Measurements from ENCODE around the gene MBD3L2B.

Gene MBD3L2B

GRCh38 chr19:7000816-7001215, 20.4 kb downstream of the MBD3L2B start:
- DNase-seq (ENCODE audit: insufficient read length, low spot score), result no peak
- no peak for TF ChIP-seq POLR2A (IDR thresholded peaks at IDR 0.05; ENCODE audit: low read depth, low read length)
- no peak for TF ChIP-seq SPI1 (IDR thresholded peaks at IDR 0.05; ENCODE audit: low read depth, low read length)
- TF ChIP-seq POLR2AphosphoS5 (IDR thresholded peaks at IDR 0.05; ENCODE audit: low read depth, low read length), result no peak
- no peak for TF ChIP-seq PAX5 (IDR thresholded peaks at IDR 0.05; ENCODE audit: insufficient read depth, low read length, severe bottlenecking)
- TF ChIP-seq TAF1 (IDR thresholded peaks at IDR 0.05; ENCODE audit: low read depth, low read length), result no peak
- TF ChIP-seq POU2F2 (IDR thresholded peaks at IDR 0.05; ENCODE audit: low read depth, low read length), result no peak
- no peak for FAIRE-seq

GRCh38 chr19:7000333-7000732, 20.9 kb downstream of the MBD3L2B start:
- DNase-seq (ENCODE audit: insufficient read length, low spot score) (no peak), FAIRE-seq (no peak)
- TF ChIP-seq SPI1 (IDR thresholded peaks at IDR 0.05; ENCODE audit: low read depth, low read length) (no peak), POLR2A (IDR thresholded peaks at IDR 0.05; ENCODE audit: low read depth, low read length) (no peak), POU2F2 (IDR thresholded peaks at IDR 0.05; ENCODE audit: low read depth, low read length) (no peak), TAF1 (IDR thresholded peaks at IDR 0.05; ENCODE audit: low read depth, low read length) (no peak), POLR2AphosphoS5 (IDR thresholded peaks at IDR 0.05; ENCODE audit: low read depth, low read length) (no peak), PAX5 (IDR thresholded peaks at IDR 0.05; ENCODE audit: insufficient read depth, low read length, severe bottlenecking) (no peak)

GRCh38 chr19:6999933-7000332, 21.3 kb downstream of the MBD3L2B start:
- TF ChIP-seq SPI1 (IDR thresholded peaks at IDR 0.05; ENCODE audit: low read depth, low read length) (no peak), POLR2A (IDR thresholded peaks at IDR 0.05; ENCODE audit: low read depth, low read length) (no peak), POU2F2 (IDR thresholded peaks at IDR 0.05; ENCODE audit: low read depth, low read length) (no peak), TAF1 (IDR thresholded peaks at IDR 0.05; ENCODE audit: low read depth, low read length) (no peak), POLR2AphosphoS5 (IDR thresholded peaks at IDR 0.05; ENCODE audit: low read depth, low read length) (no peak)
- DNase-seq (ENCODE audit: insufficient read length, low spot score) (no peak), FAIRE-seq (no peak)

- TF ChIP-seq POLR2A (IDR thresholded peaks at IDR 0.05; ENCODE audit: low read depth, low read length), result no peak
- FAIRE-seq (no peak), DNase-seq (ENCODE audit: insufficient read length, low spot score) (no peak)
Measured at GRCh38 chr19:6997679-6998445, 23.4 kb downstream of the MBD3L2B start.

- TF ChIP-seq PAX5 (IDR thresholded peaks at IDR 0.05; ENCODE audit: insufficient read depth, low read length, severe bottlenecking), result no peak
- TF ChIP-seq POLR2A (IDR thresholded peaks at IDR 0.05; ENCODE audit: low read depth, low read length), result no peak
- TF ChIP-seq TAF1 (IDR thresholded peaks at IDR 0.05; ENCODE audit: low read depth, low read length), result no peak
- no peak for TF ChIP-seq POLR2AphosphoS5 (IDR thresholded peaks at IDR 0.05; ENCODE audit: low read depth, low read length)
- TF ChIP-seq POU2F2 (IDR thresholded peaks at IDR 0.05; ENCODE audit: low read depth, low read length), result no peak
- no peak for TF ChIP-seq SPI1 (IDR thresholded peaks at IDR 0.05; ENCODE audit: low read depth, low read length)
- DNase-seq (ENCODE audit: insufficient read length, low spot score), result no peak
- FAIRE-seq, result no peak
Measured at GRCh38 chr19:6996810-6997209, 24.4 kb downstream of the MBD3L2B start.

GRCh38 chr19:6995054-6995453, 26.2 kb downstream of the MBD3L2B start:
- TF ChIP-seq POLR2A (IDR thresholded peaks at IDR 0.05; ENCODE audit: low read depth, low read length) (no peak), SPI1 (IDR thresholded peaks at IDR 0.05; ENCODE audit: low read depth, low read length) (no peak), POLR2AphosphoS5 (IDR thresholded peaks at IDR 0.05; ENCODE audit: low read depth, low read length) (no peak), PAX5 (IDR thresholded peaks at IDR 0.05; ENCODE audit: insufficient read depth, low read length, severe bottlenecking) (no peak), POU2F2 (IDR thresholded peaks at IDR 0.05; ENCODE audit: low read depth, low read length) (no peak), TAF1 (IDR thresholded peaks at IDR 0.05; ENCODE audit: low read depth, low read length) (no peak)
- DNase-seq (ENCODE audit: insufficient read length, low spot score) (no peak), FAIRE-seq (peak; percentile 79)

- FAIRE-seq, result no peak
- no peak for TF ChIP-seq POLR2AphosphoS5 (IDR thresholded peaks at IDR 0.05; ENCODE audit: low read depth, low read length)
- no peak for TF ChIP-seq POU2F2 (IDR thresholded peaks at IDR 0.05; ENCODE audit: low read depth, low read length)
- TF ChIP-seq PAX5 (IDR thresholded peaks at IDR 0.05; ENCODE audit: insufficient read depth, low read length, severe bottlenecking), result no peak
- TF ChIP-seq POLR2A (IDR thresholded peaks at IDR 0.05; ENCODE audit: low read depth, low read length), result no peak
- TF ChIP-seq SPI1 (IDR thresholded peaks at IDR 0.05; ENCODE audit: low read depth, low read length), result no peak
- TF ChIP-seq TAF1 (IDR thresholded peaks at IDR 0.05; ENCODE audit: low read depth, low read length), result no peak
- no peak for DNase-seq (ENCODE audit: insufficient read length, low spot score)
Measured at GRCh38 chr19:6988257-6988656, 33.0 kb downstream of the MBD3L2B start.

- no peak for DNase-seq (ENCODE audit: insufficient read length, low spot score)
- TF ChIP-seq PAX5 (IDR thresholded peaks at IDR 0.05; ENCODE audit: insufficient read depth, low read length, severe bottlenecking), result no peak
- peak; percentile 93 for TF ChIP-seq SPI1 (IDR thresholded peaks at IDR 0.05; ENCODE audit: low read depth, low read length)
- no peak for TF ChIP-seq POLR2A (IDR thresholded peaks at IDR 0.05; ENCODE audit: low read depth, low read length)
- peak; percentile 89 for FAIRE-seq
Measured at GRCh38 chr19:6987850-6988249, 33.4 kb downstream of the MBD3L2B start.

GRCh38 chr19:6983448-6983847, 37.8 kb downstream of the MBD3L2B start:
- no peak for DNase-seq (ENCODE audit: insufficient read length, low spot score)
- FAIRE-seq, result no peak
- TF ChIP-seq POU2F2 (IDR thresholded peaks at IDR 0.05; ENCODE audit: low read depth, low read length) (no peak), POLR2AphosphoS5 (IDR thresholded peaks at IDR 0.05; ENCODE audit: low read depth, low read length) (no peak), PAX5 (IDR thresholded peaks at IDR 0.05; ENCODE audit: insufficient read depth, low read length, severe bottlenecking) (no peak), POLR2A (IDR thresholded peaks at IDR 0.05; ENCODE audit: low read depth, low read length) (no peak), SPI1 (IDR thresholded peaks at IDR 0.05; ENCODE audit: low read depth, low read length) (no peak), TAF1 (IDR thresholded peaks at IDR 0.05; ENCODE audit: low read depth, low read length) (no peak)

GRCh38 chr19:6979399-6979798, 41.8 kb downstream of the MBD3L2B start:
- TF ChIP-seq POLR2A (IDR thresholded peaks at IDR 0.05; ENCODE audit: low read depth, low read length) (no peak), TAF1 (IDR thresholded peaks at IDR 0.05; ENCODE audit: low read depth, low read length) (no peak), PAX5 (IDR thresholded peaks at IDR 0.05; ENCODE audit: insufficient read depth, low read length, severe bottlenecking) (no peak), POU2F2 (IDR thresholded peaks at IDR 0.05; ENCODE audit: low read depth, low read length) (no peak), POLR2AphosphoS5 (IDR thresholded peaks at IDR 0.05; ENCODE audit: low read depth, low read length) (no peak), SPI1 (IDR thresholded peaks at IDR 0.05; ENCODE audit: low read depth, low read length) (no peak)
- DNase-seq (ENCODE audit: insufficient read length, low spot score) (no peak), FAIRE-seq (no peak)
